ENCODE data around the gene F10.

F10 gene

DNA sequence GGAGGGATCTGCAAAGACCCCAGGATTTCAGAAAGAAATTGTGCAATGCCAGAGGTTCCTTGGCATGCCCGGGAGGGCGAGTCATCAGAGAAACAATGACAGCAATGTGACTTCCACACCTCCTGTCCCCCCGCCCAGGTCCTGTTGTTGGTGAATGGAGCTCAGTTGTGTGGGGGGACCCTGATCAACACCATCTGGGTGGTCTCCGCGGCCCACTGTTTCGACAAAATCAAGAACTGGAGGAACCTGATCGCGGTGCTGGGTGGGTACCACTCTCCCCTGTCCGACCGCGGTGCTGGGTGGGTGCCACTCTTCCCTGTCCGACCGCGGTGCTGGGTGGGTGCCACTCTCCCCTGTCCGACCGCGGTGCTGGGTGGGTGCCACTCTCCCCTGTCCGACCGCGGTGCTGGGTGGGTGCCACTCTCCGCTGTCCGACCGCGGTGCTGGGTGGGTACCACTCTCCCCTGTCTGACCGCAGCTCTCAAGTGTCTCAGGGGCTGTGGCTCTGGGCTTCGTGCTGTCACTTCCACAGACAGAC is 5.2 kb upstream of the F10 start:
- no peak for DNase-seq (ENCODE audit: low read depth)

DNA sequence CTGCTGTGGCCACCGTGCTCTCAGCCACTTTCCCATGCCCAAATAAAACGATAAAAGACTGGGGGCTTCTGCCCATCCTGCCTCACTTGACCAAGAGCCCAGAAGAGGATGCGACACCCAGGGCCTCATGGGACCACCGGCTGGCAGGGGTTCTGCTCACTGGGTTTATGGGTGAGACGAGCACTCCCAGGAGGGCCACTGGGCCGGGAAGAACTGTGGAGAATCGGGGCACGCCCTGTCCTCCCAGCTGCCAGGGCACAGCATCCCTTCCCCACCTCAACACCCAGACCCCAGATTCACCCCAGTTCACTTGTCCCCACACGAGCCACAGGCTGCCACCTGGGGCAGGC is 4.7 kb upstream of the F10 start:
- DNase-seq (ENCODE audit: low read depth), result no peak

DNA sequence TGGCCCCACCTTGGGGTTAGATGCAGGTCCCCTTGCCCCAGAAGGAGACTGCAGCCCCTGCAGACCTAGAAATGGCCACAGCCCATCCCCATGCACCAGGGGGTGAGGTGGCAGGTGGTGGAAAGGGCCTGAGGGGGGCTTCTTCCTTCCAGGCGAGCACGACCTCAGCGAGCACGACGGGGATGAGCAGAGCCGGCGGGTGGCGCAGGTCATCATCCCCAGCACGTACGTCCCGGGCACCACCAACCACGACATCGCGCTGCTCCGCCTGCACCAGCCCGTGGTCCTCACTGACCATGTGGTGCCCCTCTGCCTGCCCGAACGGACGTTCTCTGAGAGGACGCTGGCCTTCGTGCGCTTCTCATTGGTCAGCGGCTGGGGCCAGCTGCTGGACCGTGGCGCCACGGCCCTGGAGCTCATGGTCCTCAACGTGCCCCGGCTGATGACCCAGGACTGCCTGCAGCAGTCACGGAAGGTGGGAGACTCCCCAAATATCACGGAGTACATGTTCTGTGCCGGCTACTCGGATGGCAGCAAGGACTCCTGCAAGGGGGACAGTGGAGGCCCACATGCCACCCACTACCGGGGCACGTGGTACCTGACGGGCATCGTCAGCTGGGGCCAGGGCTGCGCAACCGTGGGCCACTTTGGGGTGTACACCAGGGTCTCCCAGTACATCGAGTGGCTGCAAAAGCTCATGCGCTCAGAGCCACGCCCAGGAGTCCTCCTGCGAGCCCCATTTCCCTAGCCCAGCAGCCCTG is 4.2 kb upstream of the F10 start:
- DNase-seq (ENCODE audit: low read depth), result no peak

DNA sequence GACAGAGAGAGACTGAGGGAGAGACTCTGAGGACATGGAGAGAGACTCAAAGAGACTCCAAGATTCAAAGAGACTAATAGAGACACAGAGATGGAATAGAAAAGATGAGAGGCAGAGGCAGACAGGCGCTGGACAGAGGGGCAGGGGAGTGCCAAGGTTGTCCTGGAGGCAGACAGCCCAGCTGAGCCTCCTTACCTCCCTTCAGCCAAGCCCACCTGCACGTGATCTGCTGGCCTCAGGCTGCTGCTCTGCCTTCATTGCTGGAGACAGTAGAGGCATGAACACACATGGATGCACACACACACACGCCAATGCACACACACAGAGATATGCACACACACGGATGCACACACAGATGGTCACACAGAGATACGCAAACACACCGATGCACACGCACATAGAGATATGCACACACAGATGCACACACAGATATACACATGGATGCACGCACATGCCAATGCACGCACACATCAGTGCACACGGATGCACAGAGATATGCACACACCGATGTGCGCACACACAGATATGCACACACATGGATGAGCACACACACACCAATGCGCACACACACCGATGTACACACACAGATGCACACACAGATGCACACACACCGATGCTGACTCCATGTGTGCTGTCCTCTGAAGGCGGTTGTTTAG is 3.3 kb upstream of the F10 start:
- no peak for DNase-seq (ENCODE audit: low read depth)

DNA sequence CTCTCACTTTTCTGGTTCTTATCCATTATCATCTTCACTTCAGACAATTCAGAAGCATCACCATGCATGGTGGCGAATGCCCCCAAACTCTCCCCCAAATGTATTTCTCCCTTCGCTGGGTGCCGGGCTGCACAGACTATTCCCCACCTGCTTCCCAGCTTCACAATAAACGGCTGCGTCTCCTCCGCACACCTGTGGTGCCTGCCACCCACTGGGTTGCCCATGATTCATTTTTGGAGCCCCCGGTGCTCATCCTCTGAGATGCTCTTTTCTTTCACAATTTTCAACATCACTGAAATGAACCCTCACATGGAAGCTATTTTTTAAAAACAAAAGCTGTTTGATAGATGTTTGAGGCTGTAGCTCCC is 2.8 kb upstream of the F10 start:
- DNase-seq (ENCODE audit: low read depth), result no peak

DNA sequence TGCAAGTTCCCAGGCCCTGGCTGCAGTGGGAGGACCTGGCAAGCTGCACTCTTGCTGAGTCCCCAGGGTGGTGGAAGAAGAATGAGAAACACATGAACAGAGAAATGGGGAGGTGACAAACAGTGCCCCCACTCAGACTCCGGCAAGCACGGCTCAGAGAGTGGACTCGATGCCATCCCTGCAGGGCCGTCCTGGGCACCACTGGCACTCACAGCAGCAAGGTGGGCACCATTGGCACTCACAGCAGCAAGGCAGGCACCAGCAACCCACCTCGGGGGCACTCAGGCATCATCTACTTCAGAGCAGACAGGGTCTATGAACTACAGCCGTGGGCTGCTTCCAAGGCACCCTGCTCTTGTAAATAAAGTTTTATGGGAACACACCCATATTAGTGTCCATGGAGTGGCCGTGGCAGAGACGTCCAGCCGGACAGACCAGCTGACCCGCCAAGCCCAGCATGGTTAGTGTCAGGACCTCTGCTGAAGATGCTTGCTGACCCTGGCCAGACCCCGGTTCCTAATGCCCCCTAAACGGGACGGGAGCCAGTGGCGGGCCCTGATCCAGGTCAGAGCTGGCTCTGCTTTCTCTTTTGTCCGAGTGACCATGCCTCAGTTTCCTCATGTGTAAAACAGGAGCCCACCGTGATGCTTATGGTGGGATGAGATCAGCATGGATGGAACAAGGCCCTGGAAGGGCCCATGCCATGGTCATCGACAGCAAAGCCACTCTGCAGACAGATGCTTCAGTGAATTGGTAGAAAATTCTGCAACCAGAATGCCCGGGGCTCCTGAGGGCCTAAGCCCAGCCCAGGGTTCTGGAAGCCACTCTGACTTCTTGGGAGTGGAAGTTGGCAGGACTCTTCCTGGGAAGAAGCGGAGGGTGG is 2.1 kb upstream of the F10 start:
- DNase-seq (ENCODE audit: low read depth), result no peak

DNA sequence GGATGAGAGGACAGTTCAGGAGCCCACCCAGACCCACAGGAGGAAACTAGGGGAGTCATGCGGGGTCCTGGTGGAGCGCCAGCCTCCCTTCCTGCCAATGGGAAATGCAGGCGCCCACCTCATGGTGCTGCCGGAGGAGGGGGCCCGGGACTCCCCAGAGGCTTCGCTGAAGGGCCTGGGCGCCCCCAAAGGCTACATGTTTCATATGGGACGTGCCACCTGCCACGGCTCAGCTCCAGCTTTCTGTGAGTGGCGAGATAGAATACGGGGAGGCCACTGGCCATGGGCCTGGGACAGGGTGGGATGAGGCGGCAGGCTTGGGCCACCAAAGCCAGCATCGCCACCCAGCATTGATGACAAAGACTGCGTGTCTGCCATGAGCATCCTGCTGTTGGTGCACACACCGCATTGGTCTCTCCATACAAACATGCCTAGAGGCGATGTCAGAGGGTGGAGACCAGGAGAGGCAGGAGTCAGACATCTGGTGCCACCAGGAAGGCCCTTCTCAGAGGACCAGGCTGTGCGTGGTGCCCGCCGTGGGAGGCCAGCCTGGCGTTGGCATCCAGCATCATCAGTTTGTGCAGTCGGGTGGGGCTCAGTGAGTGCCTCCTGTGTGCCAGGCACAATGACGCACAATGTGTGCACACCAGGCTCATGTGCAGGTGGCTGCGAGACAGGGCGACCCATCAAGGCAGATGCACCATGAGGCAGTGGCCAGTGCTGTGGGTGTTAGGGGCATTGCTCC is 1.2 kb upstream of the F10 start:
- DNase-seq (ENCODE audit: low read depth), result no peak

DNA sequence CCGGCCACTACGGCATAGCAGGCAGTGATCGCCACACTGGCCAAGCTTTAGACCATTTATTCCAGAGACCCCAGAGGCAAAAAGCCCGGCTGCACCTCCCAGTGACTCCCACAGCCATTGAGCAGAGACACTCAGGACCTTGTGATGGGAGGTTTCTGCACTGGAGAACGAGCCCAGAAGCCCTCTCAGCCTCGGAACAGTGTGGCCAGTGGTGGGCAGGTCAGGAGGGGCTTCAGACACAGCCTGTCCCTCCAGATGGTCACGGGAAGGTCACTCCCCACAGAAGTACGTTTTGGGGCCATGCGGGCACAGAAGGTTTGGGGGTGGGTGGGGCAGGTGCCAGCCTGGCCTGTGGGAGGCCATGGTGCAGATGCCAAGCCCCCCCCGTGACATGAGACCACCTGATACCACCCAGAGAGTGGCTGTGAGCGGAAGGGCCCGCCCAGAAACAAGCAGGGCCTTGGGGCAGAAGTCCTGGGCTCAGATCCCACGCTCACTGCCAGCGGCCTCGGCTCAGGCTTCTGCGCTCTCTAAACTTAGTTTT is 599 bp upstream of the F10 start:
- no peak for DNase-seq (ENCODE audit: low read depth)

DNA sequence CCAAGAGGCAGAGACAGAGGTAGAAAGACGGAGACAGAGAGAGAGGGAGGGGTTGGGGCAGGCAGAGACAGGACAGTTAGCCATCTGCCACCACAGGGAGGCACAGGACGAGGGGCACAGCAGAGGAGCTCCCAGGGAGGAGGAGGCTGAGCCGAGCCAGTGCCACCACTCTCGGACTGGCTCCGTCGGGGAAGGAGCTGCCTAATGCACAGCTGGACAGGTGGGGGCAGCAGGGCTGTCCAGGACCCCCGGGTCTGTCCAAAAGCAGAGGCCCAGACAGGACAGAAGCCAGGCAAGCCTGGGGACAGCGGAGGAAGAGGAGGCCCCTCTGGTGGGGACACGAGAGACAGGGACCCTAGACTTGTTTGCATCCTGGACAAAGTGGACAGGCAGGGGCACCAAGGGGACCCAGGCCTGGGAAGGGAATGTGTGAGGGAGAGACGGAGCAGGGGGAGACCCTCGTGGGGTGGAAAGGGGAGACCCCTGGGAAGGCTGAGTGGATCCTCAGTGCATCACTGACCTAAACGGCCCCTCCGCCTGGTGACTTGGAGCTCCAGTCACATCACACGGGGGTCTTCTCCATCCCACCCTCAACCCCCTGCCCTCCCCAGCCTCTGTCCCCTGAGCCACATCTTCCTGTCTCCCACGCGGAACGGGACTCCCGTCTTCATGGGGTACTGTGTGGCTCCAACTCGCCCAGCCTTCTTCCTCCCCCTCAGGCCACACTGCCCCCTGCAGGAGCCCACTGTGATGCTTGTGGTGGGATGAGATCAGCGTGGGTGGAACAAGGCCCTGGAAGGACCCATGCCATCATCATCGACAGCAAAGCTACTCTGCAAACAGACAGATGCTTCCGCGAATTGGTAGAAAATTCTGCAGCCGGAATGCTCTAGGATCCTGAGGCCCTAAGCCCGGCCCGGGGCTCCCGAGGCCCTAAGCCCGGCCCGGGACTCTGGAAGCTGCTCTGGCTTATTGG is 915 bp downstream of the F10 start:
- no peak for DNase-seq (ENCODE audit: low read depth)

DNA sequence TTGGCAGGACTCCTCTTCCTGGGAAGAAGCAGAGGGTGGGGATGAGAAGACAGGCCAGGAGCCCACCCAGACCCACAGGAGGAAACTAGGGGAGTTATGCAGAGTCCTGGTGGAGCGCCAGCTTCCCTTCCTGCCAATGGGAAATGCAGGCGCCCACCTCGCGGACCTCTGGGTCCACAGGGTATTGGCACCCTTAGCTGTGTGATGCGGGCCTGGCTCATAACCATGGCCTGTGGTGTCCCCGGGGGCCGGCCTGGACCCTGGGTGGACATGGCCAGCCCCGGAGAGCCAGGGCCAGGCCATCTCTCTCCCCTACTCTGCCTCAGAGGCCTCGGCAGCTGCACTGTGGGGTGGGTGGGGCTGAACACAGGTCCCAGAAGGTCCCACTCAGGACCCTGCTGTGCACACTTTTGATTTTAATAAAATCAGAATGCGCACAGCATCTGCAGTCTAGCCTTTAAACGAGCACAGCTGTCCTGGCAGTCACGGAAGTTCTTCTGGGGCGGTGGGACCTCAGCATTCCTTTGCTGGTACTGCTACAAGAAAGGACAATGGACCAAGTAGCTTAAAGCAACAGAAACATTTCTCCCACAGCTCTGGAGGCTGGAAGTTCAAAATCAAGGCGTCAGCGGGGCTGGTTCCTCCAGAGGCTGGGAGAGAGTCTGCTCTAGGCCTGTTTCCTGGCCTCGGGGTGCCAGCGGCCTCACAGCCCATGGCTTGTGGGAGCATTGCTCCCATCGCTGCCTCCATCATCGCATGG is 1.8 kb downstream of the F10 start:
- DNase-seq (ENCODE audit: low read depth), result no peak

DNA sequence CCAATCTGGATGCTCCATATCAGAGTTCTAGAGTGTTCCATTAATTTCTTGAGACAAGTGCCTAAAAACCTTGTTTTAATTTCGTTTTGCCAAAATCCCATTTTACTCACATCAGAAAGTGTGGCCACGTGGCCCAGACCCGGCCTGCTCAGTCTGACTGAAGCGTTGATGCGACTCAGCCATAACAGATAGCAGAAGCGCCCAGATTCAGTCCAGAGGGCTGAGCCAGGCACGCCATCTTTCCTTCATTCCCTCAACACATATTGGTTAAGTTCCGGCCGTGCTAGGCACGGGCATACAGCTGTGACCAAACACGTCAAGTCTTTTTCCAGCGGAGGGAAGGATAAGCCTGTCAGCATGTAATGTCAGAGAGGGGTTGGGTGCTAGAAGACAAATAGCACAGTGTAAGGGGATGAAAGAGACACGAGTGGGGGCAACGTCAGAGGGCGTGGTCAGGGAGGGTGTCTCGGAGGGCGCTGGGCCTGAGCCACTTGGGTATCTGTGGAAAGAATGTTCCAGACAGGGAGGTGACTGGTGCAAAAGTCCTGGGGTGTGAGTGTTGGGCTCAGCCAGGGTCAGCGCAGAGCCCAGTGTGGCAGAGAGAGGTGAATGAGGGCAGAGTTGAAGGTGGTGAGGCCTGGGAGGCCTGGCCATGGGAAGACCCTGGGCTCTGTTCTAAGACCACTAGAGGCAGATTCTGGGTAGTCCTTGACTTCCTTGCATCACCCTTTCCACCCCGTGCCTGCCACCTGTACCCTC is 3.1 kb downstream of the F10 start:
- DNase-seq (ENCODE audit: low read depth), result no peak

DNA sequence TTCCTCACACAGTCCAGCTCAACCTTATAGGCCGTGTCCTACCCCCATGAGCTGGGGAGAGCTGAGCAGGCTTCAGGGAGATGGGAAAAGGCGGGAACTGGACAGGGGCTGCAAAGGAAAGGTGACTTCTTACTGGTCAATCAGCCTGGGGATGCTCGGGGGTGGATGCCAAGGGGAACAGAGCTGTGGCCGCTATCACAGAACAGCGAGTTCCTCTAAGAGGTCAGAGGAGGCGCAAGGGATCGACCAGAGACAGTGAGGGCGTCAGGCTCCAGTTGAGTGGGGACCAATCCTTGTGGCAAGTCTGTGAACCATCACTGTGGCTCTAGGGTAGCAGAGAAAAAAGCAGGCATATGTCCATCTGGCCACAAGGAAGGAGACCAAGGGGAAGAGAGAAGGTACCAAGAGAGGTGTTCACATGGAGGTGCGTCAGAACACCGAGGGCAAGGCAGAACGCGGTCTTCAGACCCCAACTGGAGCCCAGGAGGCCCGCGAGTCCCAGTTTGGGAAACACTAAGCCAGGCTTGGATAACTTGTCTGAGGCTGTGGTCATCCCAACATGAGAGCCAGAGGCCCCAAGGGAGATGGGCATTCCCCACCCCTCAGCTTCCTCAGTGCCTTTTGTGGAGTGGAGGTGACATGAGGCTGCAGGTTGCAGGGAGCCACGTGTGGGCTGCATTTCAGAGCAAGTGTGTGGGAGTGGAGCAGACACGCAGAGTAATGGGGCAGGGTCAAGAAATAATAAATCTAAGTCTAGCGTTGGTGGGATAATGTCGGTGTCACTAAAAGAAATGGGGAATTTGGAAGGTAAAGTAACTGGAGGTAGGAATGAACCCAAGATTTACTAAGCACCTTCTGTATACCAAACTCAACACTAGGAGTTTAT is 3.9 kb downstream of the F10 start:
- no peak for DNase-seq (ENCODE audit: low read depth)

DNA sequence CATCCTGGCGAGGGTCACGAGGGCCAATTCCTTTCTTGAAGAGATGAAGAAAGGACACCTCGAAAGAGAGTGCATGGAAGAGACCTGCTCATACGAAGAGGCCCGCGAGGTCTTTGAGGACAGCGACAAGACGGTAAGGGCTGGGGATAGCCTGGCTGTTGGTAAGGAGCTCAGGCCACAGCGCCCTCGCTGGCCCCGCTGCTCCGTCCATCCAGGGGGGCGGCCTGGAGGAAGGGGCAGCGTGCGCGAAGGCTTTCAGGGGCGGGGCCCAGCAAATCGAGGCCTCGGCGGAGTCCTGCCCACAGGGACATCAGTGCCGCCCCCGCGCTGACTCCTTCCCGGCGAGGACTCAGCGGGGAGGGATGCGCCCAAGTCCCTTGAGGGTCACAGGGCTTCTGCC is 6.9 kb downstream of the F10 start:
- no peak for DNase-seq (ENCODE audit: low read depth)

DNA sequence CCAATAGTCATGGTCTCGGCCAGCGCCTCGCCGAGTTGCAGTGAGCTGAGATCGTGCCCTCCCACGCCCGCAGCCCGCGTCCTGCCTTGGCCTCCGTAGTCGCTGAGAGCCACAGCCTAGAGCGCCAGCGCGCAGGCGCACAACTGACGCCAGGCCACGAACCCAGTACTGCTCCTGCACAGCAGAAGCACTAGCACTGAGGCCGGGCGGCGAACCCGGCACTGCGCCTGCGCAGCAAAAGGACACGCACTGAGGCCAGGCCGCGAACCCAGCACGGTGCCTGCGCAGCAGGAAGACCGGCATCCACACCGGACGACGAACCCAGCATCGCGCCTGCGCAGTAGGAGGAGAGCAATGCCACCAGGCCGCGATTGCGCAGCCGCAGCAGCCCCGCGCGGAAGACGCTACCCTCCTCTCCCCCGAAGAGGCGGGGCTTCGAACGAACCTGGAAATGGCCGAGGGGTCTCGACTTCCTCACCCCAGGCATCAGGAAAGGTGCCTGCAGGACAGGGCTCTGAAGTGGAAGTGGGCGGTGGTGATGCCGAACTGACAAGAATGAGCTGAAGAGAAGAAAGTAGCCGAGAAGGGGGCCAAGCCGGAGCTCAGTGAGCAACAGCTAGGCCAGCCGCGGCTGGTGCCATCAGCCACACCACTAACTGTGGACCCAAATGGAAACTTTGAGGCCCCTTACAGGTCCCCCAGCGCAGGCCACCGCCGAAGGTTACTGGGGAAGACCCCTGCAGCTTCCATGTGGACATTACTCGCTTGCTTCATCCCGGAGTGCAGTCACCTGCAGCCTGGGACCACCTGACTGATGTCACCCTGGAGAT is 7.5 kb downstream of the F10 start:
- DNase-seq (ENCODE audit: low read depth), result no peak

DNA sequence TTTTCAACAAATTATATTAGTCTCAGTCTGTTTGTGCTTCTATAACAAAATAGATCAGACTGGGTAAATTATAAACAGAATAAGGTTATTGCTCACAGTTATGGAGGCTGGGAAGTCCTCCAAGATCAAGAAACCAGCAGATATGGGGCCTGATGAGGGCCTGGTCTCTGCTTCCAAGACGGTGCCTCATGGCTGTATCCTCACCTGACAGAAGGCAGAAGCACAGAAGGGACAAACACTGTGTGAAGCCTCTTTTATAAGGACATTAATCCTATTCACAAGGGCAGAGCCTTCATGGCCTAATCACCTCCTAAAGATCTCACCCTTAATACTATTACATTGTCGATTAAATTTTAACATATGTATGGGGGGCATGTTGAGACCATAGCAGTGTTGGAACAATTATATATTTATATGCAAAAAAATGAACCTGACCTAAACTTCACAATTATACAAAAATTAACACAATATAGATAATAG is 12.7 kb downstream of the F10 start:
- DNase-seq (ENCODE audit: low read depth), result no peak

DNA sequence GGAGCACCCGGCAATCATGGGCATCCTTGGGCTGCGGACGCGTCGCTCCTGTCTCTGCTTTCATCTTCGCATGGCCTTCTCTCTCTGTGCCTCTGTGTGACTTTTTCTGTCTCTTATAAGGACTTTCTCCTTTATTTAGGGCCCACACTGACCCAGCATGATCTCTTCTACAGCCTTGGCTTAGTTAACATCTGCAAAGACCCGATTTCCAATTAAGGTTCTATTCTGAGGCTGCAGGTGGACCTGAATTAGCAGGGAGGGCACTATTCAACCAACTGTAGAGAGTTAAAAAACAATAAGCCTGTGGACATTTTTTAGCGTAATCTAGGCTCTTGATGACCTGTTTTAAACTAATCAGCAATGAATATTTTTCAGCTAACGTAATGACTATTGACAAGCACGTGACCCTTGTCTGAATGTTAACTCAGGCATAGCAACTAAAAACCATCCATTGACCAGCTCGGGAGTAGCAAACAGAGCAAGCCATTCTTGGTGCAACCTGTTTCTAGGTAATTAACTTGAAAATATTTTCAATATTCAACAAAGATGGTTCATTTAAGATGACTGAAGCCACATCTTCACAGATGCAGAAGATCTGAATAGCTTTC is 15.2 kb downstream of the F10 start:
- no peak for DNase-seq (ENCODE audit: low read depth)
